PC-3 (cell line): Measurements from ENCODE around the gene POLR2J.

Experiments
- CTCF ChIP-seq: fragments of 300-600 bp; sonication (generic); conservative IDR thresholded peaks from 2 replicates; pipeline ENCODE4 v1.5.1; 2017; ENCODE audit warnings: antibody characterized with exemption, low read depth, mild to moderate bottlenecking, low read length
- EZH2 ChIP-seq: fragments of 300-600 bp; sonication (generic); IDR thresholded peaks from one replicate; pipeline ENCODE4 v1.6.1; 2017; ENCODE audit warnings: antibody characterized with exemption, mild to moderate bottlenecking, low read length; ENCODE audit not compliant: unreplicated experiment

GRCh38 chr7:102426268-102427018, 52.3 kb downstream of the POLR2J start:
- TF ChIP-seq CTCF (no peak), EZH2 (no peak)
